Omental fat pad (tissue), 4 donors: ENCODE data around the gene DNAJB8. TPM values are rescaled to one million over a fixed set of nuclear protein-coding genes. Genes with fewer than 3 reads are reported as not detected.

ENCODE experiments used
- ATAC-seq: fragments of 150-250 bp; one replicate; pipeline ENCODE4 v1.9.1; 2016; ENCODE audit warnings: mild to moderate bottlenecking, moderate library complexity; ENCODE audit not compliant: low FRiP score
- DNase-seq: peaks from one replicate; pipeline ENCODE4 v3.0.0-alpha.2; 2019; ENCODE audit warnings: low spot score
- total RNA-seq, 4 donors: library from RNA; depleted of rRNA; stranded (reverse); fragments of >200 nt; gene quantifications; one replicate each; pipeline ENCODE4 v1.1.0, GENCODE V29; 2016
- TF ChIP-seq, protein P1 (sequence below), 3 donors: fragments of 450-650 bp; IDR thresholded peaks; one replicate each; pipeline ENCODE4 v1.5.1; 2016 to 2017; ENCODE audit warnings: antibody characterized with exemption in 3 of 3, mild to moderate bottlenecking in 3 of 3, moderate library complexity in 2 of 3

DNAJB8 gene
- total RNA-seq, 4 donors from 2014 or later = not detected

DNA sequence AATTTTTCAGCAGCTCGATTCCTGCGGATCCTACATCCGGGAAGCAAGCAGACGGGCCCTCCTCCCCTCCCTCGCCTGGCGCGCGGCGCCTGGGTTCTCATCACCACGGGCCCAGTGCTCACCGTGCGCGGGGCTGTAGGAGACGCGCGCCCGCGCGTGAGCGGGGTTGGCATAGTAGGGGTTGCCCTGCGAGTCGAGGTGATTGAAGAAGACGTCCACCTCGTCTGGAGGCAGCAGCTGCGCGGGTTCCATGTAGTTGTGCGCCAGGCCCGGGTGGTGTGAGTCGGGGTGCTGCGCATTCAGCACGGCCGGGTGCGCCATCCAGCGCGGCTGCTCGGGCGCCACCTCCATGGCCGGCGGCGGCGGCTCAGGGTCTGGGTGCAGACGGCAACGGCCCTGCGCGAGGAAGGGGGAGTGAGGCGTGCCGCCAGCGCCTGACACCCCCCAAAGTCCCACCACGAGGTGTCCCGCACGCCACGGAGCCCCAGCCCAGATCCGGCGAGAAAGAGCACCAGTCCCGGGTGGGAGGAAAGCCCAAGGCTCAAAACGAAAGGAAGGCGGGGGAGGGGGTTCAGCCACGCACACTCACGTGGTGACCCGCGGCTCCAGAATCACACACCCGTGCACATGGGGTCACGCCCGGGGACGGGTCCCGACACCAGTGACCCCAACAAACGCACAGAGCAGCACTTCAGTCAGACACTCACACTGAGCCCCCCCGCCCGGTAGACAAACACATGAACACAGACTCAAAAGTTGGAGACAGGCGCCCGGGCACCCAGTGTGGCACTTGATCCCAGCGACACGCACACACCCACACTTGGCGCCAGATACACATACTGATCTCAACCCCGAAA lies 20.2 kb upstream of the DNAJB8 start:
- TF ChIP-seq, protein P1, sequence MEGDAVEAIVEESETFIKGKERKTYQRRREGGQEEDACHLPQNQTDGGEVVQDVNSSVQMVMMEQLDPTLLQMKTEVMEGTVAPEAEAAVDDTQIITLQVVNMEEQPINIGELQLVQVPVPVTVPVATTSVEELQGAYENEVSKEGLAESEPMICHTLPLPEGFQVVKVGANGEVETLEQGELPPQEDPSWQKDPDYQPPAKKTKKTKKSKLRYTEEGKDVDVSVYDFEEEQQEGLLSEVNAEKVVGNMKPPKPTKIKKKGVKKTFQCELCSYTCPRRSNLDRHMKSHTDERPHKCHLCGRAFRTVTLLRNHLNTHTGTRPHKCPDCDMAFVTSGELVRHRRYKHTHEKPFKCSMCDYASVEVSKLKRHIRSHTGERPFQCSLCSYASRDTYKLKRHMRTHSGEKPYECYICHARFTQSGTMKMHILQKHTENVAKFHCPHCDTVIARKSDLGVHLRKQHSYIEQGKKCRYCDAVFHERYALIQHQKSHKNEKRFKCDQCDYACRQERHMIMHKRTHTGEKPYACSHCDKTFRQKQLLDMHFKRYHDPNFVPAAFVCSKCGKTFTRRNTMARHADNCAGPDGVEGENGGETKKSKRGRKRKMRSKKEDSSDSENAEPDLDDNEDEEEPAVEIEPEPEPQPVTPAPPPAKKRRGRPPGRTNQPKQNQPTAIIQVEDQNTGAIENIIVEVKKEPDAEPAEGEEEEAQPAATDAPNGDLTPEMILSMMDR (IDR thresholded peaks at IDR 0.05) = no peak
- no peak for ATAC-seq
- no peak for DNase-seq

DNA sequence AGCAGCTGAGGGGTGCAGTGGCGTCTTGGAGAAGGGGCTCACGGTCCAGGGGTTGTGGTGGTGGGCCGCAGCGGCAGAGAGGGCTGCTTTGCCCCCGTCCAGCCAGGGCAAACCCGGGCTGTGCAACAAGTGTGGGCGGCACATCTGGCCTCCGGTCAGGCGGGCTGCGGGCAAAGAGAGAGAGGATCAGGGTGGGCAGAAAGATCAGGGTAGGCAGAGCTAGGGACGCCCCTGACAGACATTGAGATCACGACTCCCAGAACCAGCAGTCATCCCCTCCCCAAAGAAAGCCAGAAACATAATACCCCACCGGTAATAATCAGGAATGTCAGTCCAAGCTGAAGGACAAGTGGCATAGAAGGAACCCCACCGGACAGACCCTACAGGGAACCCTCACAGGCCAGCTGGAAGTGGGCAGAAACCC lies 19.5 kb upstream of the DNAJB8 start:
- TF ChIP-seq, protein P1 (IDR thresholded peaks at IDR 0.05) = no peak
- ATAC-seq = no peak
- DNase-seq = no peak

DNA sequence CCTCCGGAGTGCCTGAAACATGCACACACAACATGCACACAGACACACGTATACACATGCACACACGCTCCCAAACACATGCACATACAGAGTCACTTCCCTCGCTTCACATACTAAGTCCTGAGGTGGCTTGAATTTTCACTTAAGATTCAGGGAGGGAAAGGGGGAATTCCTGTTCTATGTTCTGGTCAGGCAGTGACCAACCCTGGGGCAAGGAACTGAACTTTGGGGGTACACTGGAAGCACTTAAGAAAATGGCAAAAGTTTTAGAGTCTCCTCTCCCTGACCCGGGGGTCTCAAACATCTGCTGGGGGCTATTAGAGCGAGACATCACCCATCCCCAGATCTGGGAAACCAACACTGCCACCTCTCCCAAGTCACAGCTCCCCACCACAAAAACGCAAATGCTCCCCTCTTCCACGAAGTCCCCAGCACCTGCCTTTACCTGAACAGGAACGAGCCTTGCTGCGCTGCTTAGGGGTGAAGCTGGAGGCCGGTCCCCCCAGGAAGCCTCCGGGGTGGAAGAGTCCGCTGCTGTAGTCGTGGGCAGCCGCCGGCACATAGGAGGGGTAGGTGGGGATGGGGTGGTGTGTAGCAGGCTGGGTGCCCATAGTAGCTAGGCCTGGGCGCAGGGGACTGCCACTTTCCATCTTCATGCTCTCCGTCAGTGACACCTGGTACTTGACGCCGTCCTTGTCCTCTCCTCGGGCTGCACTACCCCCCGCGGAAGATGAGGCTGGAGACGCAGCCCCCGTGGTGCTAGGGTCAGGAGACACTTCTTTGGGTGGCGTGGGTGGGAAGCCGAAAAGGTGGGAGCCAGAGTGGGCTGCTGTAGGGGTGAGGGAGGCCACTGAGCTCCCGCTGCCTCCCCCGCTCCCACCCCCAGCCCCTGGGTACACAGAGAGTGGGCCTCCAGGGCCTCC lies 18.9 kb upstream of the DNAJB8 start:
- ATAC-seq = no peak
- DNase-seq = no peak

DNA sequence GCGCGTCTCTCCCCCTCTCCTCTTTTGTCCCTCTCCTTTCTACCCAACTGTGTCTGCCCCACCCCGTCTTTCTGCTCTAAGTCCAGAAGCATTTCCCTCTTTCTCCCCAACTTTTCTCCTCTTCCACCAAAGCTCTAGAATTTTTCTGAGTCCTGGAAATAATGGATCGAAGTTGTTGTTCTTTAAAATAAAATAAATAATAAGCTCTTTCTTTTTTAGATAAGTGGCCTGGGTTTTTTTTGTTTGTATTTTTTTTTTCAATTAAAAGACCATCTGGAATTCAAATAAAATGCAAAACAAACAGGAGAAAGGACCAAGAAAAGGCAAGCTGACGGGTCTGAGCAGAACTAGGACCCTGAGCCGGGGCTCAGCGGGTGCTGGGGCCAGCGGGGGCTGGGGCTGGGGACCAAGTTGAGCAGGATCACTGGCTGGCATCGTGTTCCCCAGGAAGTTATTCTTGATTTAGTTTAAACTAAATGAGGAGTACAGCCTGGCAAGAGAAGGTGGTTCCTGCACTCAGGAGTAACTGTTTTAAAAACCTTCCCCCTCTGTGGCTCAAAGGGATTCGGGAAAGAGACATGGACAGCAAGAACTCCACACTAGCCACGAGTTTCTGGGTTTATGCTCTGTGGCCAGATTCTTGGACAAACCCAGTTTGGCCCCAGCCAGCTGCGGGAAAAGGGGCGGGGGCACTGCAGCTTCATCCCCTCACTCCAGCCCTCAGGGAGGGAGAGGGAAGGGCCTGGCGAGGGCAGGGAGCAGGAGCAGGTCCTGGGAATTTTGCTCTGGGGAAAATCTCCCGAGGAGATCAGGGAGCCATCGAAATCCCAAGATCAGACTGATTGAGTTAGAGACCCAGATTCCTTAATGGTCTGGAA lies 18.0 kb upstream of the DNAJB8 start:
- DNase-seq (no peak), ATAC-seq (no peak)
- TF ChIP-seq, protein P1 (IDR thresholded peaks at IDR 0.05) = no peak

More for the DNA sequence above, 18.9 kb upstream of the DNAJB8 start:
- TF ChIP-seq, protein P1 (IDR thresholded peaks at IDR 0.05) = no peak

DNA sequence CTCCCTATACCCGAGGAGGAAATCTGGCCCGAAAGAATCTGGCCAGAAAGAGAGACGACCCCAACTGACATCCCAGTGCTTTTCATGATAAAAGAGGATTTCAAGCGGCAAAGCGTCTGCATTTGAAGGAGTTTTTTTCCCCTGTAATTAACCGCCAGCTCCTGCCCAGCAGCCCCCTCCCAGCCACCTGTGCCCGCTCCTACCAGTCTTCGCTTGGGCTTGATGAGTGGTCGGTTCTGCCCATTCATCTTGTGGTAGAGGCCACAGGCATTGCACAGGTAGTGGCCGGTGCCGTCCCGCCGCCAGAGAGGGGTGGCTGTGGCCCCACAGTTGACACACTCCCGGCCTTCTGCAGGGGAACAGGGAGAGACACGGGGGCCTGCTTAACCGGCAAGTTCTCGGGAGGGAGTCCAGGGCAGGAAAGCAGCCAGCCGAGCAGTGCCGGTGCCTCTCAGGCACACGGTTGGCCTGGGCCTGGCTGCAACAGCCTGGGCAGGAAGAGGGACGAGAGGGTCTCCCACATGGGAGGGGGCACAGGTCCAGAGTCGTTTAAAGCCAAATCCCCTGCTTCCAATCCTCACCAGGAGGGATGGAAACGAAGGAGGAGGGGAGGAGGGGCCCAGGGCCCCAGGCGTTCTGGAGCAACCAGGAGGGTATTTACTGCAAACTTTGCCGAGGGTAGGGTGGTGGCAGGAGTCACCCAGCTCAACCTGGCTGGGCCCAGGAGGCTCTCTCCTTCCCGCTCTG lies 17.1 kb upstream of the DNAJB8 start:
- ATAC-seq (no peak), DNase-seq (no peak)
- TF ChIP-seq, protein P1 (IDR thresholded peaks at IDR 0.05) = no peak
